GM19395 (cell line): ENCODE data around the gene EFHD1.

ENCODE experiments used
- ATAC-seq: cut with Tn5 transposase; IDR thresholded peaks from one replicate; pipeline ENCODE4 v1.9.1; 2021; ENCODE audit warnings: mild to moderate bottlenecking, moderate library complexity; ENCODE audit not compliant: unreplicated experiment

The EFHD1 gene, protein sequence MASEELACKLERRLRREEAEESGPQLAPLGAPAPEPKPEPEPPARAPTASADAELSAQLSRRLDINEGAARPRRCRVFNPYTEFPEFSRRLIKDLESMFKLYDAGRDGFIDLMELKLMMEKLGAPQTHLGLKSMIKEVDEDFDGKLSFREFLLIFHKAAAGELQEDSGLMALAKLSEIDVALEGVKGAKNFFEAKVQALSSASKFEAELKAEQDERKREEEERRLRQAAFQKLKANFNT

GRCh38 chr2:232633413-232634205 lies at the start of gene EFHD1:
Gene EFHD1 (plus strand): TSS chr2:232633604. CDS start chr2:232633705, 101 bp downstream.
- no peak for ATAC-seq

DNA sequence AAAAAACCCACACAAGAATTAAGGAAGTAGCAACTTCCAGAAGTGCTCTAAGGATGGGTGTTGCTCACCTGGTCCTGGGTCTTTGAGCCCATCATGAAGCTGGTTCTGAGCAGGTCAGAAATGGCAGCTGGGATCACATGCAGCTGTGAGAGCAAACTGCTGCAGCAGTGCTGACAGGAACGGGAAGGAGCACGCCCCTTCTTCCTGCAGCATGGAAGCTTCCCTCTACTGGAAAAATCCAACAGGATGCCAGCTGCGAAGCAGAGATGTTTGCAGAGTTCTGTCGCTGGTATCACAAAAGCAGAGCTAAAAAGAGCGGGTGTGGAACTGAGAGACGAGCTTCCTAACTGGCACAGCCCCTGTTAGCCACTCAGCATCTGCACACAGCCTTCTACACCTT lies 49.2 kb upstream of the EFHD1 start:
- no peak for ATAC-seq

DNA sequence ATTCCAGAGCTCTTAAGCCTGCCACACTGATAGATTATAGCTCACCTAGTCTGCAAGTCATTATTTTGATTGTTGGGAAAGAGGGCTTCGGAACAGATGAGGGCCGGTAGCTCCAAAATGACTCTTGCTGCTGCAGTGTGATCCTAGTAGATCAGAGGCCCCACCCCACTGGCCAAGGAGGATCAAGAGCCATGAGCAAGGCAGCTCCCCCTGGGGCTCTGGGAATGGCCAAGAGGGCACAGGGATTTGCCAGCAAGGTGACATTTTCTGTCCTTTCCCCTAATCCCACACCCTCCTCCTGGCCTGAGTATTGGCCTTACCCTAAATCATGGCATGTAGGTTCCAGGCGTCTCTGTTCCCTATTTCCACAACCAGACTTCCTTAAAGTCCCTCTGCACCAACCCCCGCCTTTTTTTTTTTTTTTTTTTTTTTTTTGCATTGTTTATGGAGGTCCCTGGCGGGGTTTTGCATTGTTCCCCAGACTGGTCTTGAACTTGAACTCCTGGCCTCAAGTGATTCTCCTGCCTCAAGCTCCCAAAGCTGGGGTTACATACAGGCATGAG lies 46.4 kb upstream of the EFHD1 start:
- ATAC-seq, result no peak

DNA sequence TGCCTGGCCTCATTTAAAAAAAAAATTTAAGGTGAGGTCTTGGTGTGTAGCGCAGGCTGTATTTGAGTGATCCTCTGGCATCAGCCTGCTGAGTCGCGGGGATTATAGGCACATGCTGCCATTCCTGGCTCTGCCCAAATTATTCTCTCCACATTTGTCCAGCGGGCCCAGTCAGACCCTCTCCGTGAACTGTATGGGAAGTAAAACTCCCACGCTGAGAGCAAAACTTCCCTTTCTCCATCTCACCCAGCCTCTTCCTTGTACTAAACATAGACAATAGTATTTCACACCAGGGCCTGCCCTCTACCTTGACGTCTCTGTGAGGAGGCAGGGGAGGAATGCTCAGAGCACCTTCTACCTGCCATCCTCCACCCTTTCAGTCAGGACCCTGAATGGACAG lies 45.9 kb upstream of the EFHD1 start:
- no peak for ATAC-seq

GRCh38 chr2:232588031-232588430 lies 45.4 kb upstream of the EFHD1 start:
- no peak for ATAC-seq

DNA sequence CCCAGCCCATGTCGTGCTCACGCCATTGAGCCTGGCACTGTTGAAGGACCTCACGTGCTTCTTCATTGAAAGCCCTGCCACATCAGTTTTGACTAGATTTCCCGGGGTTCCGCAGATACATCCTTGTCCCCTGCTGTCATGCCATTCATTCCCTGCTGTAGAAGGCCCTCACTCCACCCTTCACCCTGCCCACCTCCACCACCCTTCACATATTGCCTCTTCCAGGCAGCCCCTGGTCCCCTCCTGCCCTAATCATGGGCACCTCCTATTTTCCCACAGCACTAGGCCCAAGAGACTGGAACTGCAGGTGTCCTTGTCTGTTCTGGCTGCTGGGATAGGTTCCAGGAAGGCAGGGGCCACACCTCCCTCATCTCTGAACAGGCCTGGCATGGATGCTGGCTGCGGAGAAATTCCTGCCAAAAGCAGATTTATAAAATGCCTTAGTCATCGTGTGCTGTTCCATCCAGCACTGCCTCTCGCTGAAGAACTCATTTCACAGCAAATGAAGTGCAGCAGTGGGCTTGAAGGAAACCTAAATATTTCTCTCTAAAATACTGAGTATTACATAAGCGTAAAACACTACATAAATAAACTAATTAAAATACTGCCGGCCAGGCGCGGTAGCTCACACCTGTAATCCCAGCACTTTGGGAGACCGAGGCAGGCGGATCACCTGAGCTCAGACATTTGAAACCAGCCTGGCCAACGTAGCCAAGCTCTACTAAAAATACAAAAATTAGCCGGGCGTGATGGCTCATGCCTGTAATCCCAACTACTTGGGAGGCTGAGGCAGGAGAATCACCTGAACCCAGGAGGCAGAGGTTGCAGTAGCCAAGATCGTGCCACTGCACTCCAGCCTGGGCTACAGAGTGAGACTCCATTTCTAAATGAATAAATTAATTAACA lies 44.5 kb upstream of the EFHD1 start:
- no peak for ATAC-seq

- ATAC-seq, result no peak
These were observed 40.5 kb upstream of the EFHD1 start for GRCh38 chr2:232592772-232593395.

GRCh38 chr2:232593982-232594381 lies 39.4 kb upstream of the EFHD1 start:
- ATAC-seq, result no peak

GRCh38 chr2:232597362-232598079 lies 35.9 kb upstream of the EFHD1 start:
- no peak for ATAC-seq

GRCh38 chr2:232598293-232598692 lies 35.1 kb upstream of the EFHD1 start:
- no peak for ATAC-seq

GRCh38 chr2:232600053-232600773 lies 33.2 kb upstream of the EFHD1 start:
- no peak for ATAC-seq

DNA sequence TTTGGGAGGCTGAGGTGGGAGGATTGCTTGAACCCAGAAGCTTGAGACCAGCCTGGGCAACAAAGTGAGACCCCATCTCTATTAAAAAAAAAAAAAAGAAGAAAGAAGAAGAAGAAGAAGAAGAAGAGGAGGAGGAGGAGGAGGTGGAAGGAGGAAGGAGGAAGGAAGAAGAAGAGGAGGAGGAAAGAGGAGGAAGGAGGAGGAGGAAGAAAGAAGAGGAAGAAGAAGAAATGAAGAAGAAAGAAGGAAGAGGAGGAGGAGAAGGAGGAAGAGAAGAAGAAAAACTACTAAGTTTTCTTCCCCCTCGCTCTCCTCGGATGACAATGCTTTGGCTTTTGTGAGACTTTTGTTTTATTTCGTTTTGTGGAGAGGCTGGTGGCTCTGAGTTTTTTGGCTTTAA lies 30.1 kb upstream of the EFHD1 start:
- ATAC-seq, result no peak

DNA sequence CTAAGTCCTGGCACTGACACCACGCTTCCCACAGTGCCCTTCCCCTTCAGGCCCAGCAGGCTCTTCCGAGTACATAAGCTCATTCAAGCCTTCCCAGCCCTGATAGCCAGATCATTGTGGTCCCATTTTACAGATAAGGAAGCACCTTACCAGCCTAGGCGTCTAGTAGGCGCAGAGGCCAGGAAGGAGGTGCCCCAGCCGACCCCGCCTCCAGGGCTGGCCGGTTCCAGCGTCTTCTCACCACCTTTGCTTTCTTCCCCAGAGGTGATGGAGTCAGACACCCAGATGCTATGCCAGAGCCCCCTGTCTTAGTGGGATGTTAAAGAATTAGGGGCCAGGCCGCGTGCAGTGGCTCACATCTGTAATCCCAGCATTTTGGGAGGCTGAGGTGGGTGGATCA lies 28.9 kb upstream of the EFHD1 start:
- ATAC-seq, result no peak

DNA sequence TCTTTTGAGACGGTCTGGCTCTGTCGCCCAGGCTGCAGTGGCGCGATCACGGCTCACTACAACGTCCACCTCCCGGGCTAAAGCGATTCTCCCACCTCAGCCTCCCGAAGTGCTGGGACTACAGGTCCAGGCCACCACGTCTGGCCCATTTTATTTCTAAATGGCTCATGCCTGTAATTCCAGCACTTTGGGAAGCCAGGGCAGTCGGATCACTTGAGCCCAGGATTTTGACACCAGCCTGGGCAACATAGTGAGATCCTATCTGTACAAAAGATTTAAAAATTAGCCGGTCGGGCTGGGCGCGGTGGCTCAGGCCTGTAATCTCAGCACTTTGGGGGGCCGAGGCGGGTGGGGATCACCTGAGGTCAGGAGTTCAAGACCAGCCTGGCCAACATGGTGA lies 26.4 kb upstream of the EFHD1 start:
- ATAC-seq, result no peak

GRCh38 chr2:232609607-232610006 lies 23.8 kb upstream of the EFHD1 start:
- ATAC-seq, result no peak

GRCh38 chr2:232610081-232610480 lies 23.3 kb upstream of the EFHD1 start:
- no peak for ATAC-seq

DNA sequence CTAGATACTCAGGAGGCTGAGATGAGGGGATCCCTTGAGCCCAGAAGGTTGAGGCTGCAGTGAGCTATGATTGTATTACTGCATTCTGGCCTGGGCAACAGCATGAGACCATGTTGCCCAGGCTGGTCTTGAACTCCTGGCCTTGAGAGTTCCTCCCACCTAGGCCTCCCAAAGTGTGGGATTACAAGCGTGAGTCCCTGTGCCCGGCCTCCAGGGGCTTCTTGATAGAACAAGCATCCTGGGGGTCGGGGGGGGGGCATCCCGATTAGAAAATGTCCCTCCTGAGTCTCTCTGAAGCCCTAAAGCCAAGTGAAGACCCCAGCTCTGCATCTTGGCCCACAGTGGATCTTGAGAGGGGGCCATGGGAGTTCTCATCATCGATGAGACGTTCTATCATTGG lies 22.3 kb upstream of the EFHD1 start:
- no peak for ATAC-seq

- no peak for ATAC-seq
These were observed 21.7 kb upstream of the EFHD1 start for GRCh38 chr2:232611559-232612218.
